Superior temporal gyrus (tissue), 1 donor: ENCODE data around the gene RANBP3.

Experiments used
- DNase-seq: peaks from one replicate; pipeline ENCODE4 v3.0.0-alpha.2; 2016; ENCODE audit errors: extremely low spot score

Gene RANBP3

DNA sequence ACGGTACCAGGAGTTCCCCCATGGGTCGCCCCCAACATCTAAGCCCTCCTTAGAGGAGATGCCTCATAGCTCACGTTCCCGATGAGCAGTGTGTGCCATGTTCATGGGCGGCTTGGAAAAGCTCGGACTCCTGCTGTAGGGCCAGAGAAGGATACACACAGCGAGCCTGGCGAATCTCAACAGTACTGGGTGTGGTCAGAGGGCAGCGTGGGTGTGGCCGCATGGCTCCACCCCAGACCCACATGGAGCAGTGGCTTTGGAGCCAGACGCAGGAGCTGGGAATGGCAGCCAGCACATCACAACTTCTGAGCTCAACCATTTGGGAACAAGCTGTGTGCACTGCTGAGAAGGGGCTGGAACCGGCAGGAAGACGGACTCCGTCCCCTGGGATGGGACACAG is 48.3 kb downstream of the RANBP3 start:
- DNase-seq = no peak

DNA sequence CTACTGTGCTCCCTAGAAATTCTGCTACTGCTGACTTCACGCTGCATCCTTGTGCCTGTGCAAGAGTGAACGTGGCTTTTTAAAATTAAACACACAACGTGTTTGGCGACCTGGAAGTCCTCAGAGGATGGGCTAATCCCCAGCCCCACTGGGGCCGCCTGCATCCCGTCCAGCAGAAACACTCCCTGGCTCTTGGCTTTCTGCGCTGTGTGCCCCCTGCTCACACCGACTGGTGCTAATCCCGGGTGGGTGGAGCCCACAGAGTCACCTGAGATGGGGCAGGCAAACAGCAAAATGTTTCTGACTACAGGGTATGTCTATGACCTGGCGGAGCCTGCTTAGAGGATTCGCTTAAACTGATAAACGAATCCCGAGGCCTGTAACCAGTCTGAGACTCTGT is 48.8 kb downstream of the RANBP3 start:
- DNase-seq = no peak

DNA sequence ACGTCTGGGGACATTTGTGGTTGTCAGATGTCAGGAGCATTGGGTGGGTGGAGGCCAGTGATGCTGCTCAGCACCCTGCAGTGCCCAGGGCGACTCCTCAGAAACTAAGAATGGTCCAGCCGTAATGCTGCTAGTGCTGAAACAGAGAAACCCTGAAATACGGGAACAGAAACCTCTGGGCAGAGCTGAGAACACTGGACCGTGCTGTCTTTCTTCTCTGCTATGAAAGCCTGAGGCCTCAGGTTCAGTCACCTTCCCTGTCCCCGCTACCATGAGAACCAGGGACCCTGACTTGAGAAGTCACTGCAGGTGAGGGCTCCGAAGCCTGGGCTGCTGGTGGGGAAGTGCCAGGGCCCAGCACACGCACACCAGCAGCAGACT is 50.5 kb downstream of the RANBP3 start:
- no peak for DNase-seq

DNA sequence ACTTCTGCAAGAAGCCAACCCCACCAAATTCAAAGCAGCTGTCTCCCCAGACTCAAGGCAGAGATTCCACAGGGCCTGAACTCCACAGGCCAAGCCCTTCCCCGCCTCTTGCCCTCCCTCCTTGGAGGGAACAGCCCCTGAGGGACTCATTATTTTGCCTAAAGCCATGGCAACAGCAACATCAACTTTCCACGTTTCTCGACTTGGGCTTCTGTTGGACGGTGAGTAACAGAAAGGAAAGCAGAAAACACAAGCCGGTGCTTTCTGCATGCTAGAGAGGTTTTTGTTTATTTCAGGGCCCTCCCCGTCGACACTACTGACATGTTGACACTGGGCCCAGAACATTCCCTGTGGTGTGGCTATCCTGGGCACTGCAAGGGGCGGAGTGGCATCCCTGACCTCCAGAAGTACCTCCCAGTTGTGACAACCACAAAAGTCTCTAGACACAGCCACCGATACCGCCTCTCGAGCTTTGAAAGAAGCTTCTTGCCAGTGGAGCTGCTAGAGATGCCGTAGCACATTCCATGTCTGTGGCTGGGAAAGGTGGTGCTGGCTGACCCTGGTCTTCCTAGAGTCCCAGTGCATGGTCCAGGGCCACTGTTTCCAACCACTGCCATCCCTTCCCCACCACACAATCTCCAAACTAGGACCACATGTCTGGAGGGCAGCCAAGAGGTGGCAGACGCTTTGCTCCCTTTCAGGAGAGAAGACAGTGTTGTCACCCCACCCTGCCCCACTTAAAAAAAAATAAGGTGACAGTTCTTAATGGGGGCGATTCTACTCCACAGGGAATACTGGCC is 51.1 kb downstream of the RANBP3 start:
- DNase-seq = no peak

DNA sequence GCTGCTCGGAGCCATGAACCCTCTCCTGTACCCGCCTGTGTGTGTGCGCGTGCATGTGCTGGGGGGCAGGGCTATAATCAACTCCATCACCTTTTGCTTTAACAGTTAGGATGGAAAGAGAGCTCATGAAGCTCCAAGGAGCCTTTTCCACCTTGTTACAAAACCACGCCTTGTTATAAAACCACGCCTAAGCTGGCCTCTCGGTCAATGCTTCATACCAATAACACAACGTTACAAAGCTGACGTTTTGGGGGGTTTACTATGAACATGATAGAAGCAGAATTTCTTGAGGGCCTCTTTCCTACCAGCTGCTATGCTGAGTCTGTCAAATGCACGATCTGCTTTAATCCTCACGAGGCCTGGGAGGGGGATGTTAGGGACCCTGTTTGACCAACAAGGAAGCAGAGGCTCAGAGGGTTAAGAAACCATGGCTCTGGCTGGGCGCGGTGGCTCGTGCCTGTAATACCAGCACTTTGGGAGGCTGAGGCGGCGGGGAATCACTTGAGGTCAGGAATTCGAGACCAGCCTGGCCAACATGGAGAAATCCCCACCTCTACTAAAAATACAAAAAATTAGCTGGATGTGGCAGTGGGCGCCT is 52.0 kb downstream of the RANBP3 start:
- DNase-seq = no peak

DNA sequence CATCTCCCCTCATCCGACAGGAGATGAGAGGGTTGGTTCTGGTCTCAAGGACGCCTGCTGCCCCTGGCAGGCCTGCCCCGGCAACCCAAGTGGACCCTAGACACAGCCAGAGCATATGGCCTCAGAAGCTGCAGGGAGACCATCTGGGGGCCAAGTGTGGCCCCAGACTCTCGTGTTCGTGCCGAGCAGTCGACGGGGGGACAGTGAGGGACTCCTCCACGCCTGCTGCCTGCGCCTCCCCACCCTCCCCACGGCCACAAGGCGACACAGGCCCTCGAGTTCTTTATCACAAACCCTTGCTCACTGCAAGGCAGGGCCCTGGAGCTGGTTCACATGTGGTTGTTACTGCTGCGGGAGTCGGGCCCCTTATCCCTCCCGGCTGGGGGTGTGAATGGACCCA is 54.6 kb downstream of the RANBP3 start:
- no peak for DNase-seq

DNA sequence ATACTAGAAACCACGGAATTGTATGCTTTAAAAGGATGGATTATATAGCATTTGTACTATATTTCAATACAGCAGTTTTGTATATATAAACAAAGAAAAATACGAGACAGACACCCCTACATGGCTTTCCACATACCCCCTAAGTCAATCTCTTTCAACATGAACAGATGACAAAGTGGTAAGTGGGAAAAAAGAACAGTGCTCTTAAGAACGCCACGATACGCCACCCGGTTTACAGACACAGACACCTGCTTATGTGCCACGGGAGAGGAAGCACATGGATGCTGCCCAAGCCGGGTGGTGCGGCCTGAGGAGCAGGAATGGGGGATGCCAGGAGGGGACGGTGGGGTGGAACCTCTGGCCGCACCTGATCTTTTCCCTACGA is 55.8 kb downstream of the RANBP3 start:
- no peak for DNase-seq

DNA sequence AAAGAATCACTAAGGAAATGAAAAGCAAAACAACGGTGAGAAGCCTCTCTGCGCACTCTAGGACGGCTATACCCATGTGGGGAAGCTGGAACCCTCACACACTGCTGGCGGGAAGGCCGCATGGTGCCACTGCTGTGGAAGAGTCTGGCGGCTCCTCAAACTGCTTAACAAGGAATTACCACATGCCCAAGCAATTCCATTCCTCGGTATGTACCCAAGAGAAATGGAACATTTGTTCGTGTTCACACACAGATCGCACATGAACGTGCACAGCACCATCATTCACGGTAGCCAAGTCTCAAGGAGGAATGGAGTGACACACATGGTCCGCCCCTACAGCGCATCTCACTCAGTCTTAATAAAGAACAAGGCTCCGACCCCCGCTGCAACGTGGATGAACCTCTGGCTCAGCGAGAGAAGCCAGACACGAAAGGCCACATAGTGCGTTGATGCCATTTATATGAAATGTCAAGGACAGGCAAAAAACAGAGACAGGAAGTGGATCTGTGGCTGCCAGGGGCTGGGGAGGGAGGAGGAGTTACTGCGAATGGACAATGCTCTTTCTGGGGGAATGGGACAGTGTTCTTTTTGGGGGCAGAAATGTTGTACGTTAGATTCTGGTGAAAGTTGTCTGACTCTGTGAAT is 56.3 kb downstream of the RANBP3 start:
- DNase-seq = no peak

DNA sequence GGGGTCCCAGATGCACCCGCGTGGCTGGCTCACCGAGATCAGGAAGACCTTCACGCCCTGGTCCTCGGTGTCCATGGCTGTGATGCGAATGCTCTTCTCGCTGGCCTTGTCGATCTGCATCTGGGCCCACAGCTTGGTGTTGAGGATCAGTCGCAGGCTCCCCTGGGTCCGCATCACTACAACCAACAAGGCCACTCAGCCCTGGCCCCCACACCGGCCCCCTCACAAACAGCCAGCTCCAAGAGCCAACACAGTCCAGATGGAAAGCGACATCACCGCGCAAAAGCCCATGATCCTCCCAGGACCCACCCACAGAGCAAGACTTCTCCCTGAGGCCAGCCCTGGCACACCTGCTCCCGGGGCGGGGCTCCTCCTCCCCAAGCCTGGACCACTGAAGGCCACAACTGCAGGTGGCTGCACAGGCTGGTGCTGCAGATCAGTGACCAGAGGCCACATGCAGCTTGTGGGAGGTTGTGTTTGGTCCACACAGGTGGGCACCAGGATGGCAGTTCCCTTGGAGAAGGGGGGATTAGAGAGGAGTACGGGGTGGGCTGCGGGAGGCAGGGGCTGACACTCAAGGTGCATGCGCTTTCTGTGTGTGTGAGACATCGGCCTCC is 59.4 kb downstream of the RANBP3 start:
- no peak for DNase-seq

DNA sequence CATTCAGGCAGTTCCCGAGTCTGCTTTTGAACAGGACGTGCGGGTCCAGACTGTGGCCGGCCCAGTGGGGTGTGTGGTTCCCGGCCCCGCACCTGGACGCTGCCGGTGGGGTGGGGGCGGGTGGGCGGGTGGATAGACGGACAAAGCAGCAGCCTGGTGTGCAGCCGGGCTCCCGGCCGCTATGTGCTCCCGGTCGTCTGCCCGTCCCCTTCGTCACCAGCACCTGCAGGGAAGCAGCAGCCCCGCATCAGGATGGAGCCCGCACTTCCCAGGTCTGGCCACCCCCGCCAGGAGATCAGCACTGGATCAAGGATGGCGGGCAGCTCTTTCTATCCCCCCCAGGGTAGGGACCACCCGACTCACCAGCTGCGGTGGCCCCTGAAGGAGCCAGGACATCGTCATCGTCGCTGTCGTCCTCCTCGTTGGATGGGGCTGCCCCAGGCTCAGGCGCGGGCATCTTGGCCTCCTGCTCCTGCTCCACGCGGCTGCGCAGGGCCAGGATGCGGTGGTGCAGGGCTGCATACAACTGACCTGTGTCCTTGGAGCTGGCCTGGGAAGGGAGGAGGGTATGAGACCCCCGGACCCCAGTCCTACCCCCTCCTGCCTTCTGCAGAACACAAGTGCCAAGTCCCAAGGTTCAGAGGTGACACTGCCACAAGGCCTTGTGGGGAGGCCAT is 60.4 kb downstream of the RANBP3 start:
- no peak for DNase-seq

DNA sequence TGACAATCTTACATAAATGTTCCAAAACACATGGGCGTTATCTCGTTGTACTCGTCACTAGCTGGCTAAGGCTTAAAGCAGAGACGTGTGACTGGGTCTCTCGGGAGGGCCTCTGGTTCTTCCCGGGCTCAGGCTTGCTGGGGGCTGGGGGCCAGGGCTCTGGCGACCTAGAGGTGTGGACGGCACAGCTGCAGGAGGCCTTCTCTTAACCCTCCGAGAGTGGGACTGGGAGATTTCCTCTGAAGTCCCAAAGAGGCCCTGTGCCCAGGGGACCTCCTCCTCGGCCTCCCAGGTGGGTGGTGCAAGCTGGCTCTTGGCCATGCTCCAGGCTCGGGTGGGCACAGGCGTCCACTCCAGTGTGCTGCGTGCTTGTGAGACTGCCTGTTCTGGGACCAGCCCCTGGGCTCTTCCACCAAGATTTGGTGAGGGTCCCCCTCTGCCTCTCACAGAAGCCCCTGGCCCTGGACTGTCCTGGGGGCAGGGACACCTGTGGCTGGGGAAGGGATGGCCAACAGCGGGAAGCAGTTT is 61.7 kb downstream of the RANBP3 start:
- no peak for DNase-seq

DNA sequence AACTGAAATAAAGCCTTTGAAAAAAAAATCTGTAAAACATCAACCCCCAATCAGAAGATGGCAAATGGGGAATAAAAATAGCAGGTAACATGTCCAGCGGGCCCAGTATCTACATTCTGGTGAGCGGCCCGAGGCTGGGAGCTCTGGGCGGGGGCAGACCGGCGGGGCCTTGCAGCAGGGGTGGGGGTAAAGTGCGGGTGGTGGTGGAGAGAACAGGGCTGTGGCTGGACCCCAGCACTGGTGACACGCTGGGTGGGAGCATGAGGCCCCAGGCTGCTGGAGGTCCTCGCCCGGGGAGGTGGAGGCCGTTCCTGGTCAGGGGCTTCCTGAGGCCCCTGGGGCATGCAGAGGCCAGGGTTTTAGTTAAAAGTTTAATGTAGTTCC is 62.2 kb downstream of the RANBP3 start:
- no peak for DNase-seq

DNA sequence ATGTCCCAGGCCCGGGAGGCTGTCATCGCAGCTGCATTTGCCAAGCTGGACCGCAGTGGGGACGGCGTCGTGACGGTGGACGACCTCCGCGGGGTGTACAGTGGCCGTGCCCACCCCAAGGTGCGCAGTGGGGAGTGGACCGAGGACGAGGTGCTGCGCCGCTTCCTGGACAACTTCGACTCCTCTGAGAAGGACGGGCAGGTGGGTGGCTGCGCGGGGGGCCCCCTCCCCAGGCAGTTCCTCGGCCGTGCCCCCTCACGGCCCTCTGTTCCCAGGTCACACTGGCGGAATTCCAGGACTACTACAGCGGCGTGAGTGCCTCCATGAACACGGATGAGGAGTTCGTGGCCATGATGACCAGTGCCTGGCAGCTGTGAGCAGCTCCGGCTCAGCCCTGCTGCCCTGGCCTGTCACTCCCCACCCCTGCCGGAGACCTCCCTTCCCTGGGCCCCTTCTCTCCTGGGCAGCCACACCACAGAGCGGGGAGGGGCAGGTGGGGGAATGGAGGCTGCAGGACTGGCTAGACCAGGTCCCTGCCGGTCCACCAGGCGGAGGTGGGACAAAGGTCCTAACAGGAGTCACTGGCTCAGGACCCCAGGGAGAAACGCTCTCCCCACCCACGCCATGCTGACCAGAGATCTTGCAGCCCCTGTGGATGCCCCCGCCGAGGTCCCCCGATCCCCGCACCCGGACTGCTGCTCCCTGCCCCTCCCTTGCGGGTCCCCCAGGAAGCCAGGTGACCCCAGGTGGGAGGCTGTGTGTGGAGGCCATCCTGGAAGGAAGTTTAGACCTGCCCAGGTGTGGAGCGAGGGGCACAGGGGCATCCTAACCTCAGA is 62.8 kb downstream of the RANBP3 start:
- DNase-seq = no peak

DNA sequence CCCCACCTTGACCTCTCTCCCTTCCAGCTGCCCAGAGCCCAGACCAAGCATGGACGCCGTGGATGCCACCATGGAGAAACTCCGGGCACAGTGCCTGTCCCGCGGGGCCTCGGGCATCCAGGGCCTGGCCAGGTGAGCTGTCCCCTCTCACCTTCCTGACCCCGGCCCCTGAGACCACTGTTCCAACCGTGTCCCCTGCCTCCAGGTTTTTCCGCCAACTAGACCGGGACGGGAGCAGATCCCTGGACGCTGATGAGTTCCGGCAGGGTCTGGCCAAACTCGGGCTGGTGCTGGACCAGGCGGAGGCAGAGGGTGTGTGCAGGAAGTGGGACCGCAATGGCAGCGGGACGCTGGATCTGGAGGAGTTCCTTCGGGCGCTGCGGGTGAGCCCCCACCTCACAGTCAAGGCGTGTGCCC is 63.6 kb downstream of the RANBP3 start:
- no peak for DNase-seq

DNA sequence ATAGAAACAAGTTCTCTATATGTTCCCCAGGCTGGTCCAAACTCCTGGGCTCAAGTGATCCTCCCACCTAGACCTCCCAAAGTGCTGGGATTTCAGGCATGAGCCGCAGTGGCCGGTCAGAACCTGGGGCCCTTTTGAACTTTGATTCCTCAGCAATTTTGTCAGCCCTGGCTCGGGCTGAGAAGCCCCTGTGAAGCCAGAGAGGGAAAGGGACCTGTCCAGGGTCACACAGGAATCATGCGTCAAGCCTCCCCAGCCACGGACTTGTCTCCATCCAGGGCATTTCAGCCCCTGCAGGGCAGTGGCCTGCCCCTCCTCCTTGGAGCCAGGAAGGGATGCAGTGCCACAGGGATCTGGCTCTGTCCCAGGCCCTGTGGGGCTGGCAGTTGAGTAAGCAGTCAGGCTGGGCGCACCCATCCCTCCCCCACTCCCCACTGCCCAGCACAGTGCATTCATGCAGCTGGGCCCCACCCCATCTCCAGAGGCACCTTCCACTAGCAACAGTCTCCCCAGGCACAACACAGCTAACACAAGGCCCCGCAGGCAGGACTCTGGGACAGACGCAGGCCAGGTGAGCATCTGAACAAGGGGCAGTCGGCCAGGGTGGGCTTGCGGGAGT is 64.1 kb downstream of the RANBP3 start, which contains the start of gene CAPS:
Gene CAPS (plus strand): TSS at position 516 of the 619 bp plus-strand sequence. CDS start 153 bp downstream, outside the sequence.
- DNase-seq = peak; percentile 19

DNA sequence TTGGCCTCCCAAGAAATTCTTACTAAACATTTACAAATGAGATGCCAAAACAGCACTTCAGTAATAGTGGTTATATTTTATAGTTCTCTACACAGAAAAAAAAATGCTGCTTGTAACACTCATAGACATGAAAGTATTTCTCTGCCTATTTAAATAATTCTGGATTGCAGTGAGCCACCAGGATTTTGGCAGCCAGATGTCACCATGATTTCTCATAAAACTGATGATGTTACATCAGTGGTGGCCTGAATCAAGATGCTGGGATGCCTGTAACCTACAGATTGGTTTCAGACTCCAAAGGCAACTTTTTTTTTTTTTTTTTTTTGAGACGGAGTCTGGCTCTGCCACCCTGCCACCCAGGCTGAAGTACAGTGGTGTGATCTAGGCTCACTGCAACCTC is 66.6 kb downstream of the RANBP3 start:
- no peak for DNase-seq

DNA sequence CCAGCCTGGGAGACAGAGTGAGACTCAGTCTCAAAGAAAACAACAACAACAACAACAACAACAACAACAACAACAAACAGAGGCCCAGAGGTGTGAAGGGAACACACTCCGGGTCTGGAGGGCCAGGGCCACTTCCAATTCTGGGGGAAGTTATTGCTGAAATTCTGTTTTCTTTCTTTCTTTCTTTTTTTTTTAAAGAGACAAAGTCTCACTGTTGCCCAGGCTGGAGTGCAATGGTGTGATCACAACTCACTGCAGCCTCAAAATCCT is 67.4 kb downstream of the RANBP3 start:
- no peak for DNase-seq

DNA sequence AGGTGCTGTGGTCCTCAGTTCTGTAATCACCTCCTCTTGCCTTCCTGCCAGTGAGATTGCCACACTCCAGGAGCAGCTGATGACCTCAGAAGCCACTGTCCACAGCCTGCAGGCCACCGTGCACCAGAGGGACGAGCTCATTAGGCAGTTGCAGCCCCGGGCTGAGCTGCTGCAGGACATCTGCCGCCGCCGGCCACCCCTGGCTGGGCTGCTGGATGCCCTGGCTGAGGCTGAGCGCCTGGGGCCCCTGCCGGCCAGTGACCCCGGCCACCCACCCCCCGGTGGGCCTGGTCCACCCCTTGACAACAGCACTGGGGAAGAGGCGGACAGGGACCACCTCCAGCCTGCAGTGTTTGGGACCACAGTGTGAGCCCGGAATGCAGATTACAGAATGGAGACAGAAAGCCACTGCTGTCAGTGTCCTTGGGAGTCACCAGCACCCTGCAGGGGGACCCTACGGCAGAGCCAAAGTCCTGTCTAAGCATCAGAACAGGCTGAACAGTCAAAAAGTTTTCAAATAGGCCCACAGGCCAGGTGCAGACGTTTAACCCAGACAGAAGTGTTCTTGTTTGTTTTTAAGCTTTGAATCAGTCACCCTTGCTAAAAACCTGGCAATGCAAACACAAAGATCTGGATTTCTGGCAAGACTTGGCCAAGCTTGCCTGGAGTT is 69.0 kb downstream of the RANBP3 start:
- no peak for DNase-seq

DNA sequence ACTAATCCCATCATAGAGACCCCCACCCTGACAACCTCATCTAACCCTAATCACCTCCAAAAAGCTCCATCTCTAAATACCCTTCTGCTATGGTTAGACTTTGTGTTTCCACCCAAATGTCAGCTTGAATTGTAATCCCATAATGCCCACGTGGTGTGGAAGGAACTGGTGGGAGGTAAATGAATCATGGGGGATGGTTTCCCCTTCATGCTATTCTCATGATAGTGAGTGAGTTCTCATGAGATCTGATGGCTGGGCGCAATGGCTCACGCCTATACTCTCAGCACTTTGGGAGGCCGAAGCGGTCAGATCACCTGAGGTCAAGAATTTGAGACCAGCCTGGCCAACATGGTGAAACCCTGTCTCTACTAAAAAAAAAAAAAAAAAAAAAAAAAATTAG is 70.7 kb downstream of the RANBP3 start:
- no peak for DNase-seq

DNA sequence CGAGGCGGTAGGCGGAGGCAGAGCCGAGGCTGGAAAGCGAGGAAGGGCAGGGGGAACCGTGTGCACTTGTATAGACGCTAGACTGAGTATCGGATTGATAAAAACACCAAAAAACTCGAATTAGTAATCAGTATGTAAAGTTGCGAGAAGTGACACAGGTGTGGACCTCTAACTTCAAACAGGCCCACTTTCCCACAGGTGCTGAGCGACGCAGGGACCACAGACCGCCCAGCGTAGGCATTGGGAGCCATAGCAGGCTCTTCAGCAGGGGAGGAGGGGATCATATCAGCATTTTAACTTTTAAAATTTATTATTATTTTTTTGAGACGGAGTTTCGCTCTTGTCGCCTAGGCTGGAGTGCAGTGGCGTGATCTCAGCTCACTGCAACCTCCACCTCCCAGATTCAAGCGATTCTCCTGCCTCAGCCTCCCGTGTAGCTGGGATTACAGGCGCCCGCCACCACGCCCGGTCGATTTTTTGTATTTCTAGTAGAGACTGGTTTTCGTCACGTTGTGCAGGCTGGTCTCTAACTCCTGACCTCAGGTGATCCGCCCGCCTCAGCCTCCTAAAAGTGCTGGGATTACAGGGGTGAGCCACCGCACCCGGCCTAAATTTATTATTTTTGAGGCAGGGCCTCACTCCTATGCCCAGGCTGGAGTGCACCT is 72.7 kb downstream of the RANBP3 start:
- DNase-seq = no peak
